Activated T-cell treated with anti-CD3 and anti-CD28 coated beads, Interleukin-2, amount 50 U/mL, for 4 hours (primary cell): Measurements from ENCODE around the gene ANKMY1. TPM values are rescaled to one million over a fixed set of nuclear protein-coding genes. Genes with fewer than 3 reads are reported as not detected.

Source experiments
- total RNA-seq, 3 donors: library from RNA; stranded (reverse); gene quantifications; one replicate each; pipeline ENCODE4 v1.2.1, GENCODE V29; 2021

Gene ANKMY1
- total RNA-seq, 3 donors from 2014 or later, result 15.7 to 17.2 (median 15.8) TPM

Other genes with a start within 250 kb of the ANKMY1 start
- gene GPC1, start 122.3 kb downstream of the ANKMY1 start, total RNA-seq, result 1 to 10 TPM; 3.7 to 6.3 (median 5.9) TPM
- gene DUSP28, start 2.4 kb upstream of the ANKMY1 start, total RNA-seq, result 1 to 10 TPM; 5.7 to 6.1 (median 5.9) TPM
- 10 to 100 TPM; 40.9 to 46.0 (median 42.9) TPM for gene RNPEPL1, start 10.5 kb upstream of the ANKMY1 start, total RNA-seq
- gene CAPN10, start 28.7 kb upstream of the ANKMY1 start, total RNA-seq, result 10 to 100 TPM; 38.2 to 43.4 (median 41.1) TPM
- gene GPR35, start 67.5 kb upstream of the ANKMY1 start, total RNA-seq, result 1 to 10 TPM; 3.0 to 3.5 (median 3.3) TPM
- gene AQP12B, start 124.9 kb upstream of the ANKMY1 start, total RNA-seq, result not detected
- not detected for gene AQP12A, start 133.9 kb upstream of the ANKMY1 start, total RNA-seq